ENCODE measurements around the gene MAGI1.

Gene MAGI1

DNA sequence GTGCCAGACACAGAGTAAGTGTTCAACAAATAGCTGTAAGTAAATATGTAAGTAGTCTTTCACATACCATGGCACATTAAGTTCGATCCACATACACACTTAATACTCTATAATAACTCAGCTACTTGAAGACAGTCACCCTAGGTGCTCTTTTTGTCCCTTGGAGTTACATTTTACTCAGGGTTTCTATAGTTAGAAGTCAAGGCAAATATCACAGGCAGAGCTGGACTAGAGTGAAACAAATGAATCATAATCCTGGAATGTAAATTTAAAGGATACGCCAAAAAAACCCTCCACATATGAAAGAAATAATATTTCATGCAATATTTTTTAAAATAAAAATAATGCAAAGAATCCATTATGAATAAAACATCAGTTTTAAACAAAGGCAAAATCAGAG is 461.8 kb downstream of the MAGI1 start:
- no peak overlapping the region for H2AFZ ChIP-seq (ENCODE audit: low read depth, low read length, severe bottlenecking)
- H3K9ac ChIP-seq (ENCODE audit: low read length) = no peak overlapping the region
- no peak overlapping the region for H3K4me2 ChIP-seq (ENCODE audit: low read depth, low read length, poor library complexity, severe bottlenecking)
- no peaks in the 10 kb centered on the region for H3K79me2 ChIP-seq (ENCODE audit: insufficient read depth, low read length)
- H4K20me1 ChIP-seq (ENCODE audit: low read depth, low read length) = no peaks in the 10 kb centered on the region
- no peaks in the 10 kb centered on the region for H3K9me2 ChIP-seq (replicated peaks; ENCODE audit: insufficient read depth, low read length)
- no peaks in the 10 kb centered on the region for H3K9me3 ChIP-seq (ENCODE audit: insufficient read depth, low read length)
- H3K4me3 ChIP-seq (ENCODE audit: insufficient read depth, low read length, poor library complexity, severe bottlenecking) = no peak overlapping the region
- H3K27ac ChIP-seq (ENCODE audit: low read depth, low read length) = no peak overlapping the region
- H3F3A ChIP-seq (ENCODE audit: insufficient read depth) = no peaks in the 10 kb centered on the region
- no peaks in the 10 kb centered on the region for H3K27me3 ChIP-seq (ENCODE audit: low read length)
- no peaks in the 10 kb centered on the region for H3K36me3 ChIP-seq (ENCODE audit: low read length)
- TF ChIP-seq, protein P1, sequence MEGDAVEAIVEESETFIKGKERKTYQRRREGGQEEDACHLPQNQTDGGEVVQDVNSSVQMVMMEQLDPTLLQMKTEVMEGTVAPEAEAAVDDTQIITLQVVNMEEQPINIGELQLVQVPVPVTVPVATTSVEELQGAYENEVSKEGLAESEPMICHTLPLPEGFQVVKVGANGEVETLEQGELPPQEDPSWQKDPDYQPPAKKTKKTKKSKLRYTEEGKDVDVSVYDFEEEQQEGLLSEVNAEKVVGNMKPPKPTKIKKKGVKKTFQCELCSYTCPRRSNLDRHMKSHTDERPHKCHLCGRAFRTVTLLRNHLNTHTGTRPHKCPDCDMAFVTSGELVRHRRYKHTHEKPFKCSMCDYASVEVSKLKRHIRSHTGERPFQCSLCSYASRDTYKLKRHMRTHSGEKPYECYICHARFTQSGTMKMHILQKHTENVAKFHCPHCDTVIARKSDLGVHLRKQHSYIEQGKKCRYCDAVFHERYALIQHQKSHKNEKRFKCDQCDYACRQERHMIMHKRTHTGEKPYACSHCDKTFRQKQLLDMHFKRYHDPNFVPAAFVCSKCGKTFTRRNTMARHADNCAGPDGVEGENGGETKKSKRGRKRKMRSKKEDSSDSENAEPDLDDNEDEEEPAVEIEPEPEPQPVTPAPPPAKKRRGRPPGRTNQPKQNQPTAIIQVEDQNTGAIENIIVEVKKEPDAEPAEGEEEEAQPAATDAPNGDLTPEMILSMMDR (IDR thresholded peaks at IDR 0.05; ENCODE audit: insufficient read depth, low read length, poor library complexity, severe bottlenecking) = no peak
- no peak for TF ChIP-seq EZH2phosphoT487 (conservative IDR thresholded peaks at IDR 0.05; ENCODE audit: low read length)

DNA sequence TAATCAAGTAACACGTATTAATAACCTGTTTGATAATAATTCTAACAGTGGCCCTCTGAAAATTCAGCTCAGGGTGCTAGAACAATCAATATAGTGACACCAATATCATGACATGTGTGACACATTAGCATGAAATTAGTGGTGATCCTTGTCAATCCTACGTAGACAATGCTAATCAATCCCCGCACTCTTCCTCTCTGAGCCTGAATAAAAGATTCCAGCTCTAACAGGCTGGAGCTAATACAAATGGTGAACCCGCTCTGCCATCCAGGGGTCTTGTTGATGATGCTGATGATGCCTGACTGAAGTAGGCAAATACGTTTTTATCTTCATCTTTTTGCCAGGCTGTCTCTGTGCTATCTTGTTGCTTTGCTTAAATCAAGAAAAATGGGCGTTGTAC is 462.5 kb downstream of the MAGI1 start:
- no peaks in the 10 kb centered on the region for H3K36me3 ChIP-seq (ENCODE audit: low read length)
- H3K9me3 ChIP-seq (ENCODE audit: insufficient read depth, low read length) = no peaks in the 10 kb centered on the region
- no peaks in the 10 kb centered on the region for H4K20me1 ChIP-seq (ENCODE audit: low read depth, low read length)
- H3K4me3 ChIP-seq (ENCODE audit: insufficient read depth, low read length, poor library complexity, severe bottlenecking) = no peak overlapping the region
- no peak overlapping the region for H3K9ac ChIP-seq (ENCODE audit: low read length)
- no peaks in the 10 kb centered on the region for H3K9me2 ChIP-seq (replicated peaks; ENCODE audit: insufficient read depth, low read length)
- no peak overlapping the region for H3K4me2 ChIP-seq (ENCODE audit: low read depth, low read length, poor library complexity, severe bottlenecking)
- TF ChIP-seq, protein P1 (IDR thresholded peaks at IDR 0.05; ENCODE audit: insufficient read depth, low read length, poor library complexity, severe bottlenecking) = no peak
- no peak for TF ChIP-seq EZH2phosphoT487 (conservative IDR thresholded peaks at IDR 0.05; ENCODE audit: low read length)
- H2AFZ ChIP-seq (ENCODE audit: low read depth, low read length, severe bottlenecking) = no peak overlapping the region
- H3K27ac ChIP-seq (ENCODE audit: low read depth, low read length) = no peak overlapping the region
- no peaks in the 10 kb centered on the region for H3K27me3 ChIP-seq (ENCODE audit: low read length)
- H3F3A ChIP-seq (ENCODE audit: insufficient read depth) = no peaks in the 10 kb centered on the region
- no peaks in the 10 kb centered on the region for H3K79me2 ChIP-seq (ENCODE audit: insufficient read depth, low read length)

DNA sequence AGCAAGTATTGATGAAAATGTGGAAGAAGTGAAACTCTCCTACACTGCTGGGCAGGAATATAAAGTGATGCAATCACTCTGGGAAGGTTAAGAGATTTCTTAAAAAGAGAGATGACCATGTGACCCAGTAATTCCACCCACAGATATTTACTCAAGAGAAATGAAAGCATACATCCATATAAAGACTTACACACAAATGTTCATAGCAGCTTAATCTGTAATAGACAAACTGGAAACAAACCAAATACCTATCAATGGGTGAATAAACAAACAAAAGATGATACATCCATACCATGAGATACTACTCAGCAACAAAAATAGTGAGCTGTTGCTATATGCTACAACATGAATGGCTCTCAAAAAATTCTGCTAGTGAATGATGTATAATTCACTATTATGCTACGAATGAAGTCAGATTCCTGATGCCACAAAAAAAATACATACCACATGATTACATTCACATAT is 463.3 kb downstream of the MAGI1 start:
- H3K4me2 ChIP-seq (ENCODE audit: low read depth, low read length, poor library complexity, severe bottlenecking) = no peak overlapping the region
- no peaks in the 10 kb centered on the region for H3K9me2 ChIP-seq (replicated peaks; ENCODE audit: insufficient read depth, low read length)
- no peak overlapping the region for H3K27ac ChIP-seq (ENCODE audit: low read depth, low read length)
- H3K79me2 ChIP-seq (ENCODE audit: insufficient read depth, low read length) = no peaks in the 10 kb centered on the region
- no peak overlapping the region for H3K9ac ChIP-seq (ENCODE audit: low read length)
- H4K20me1 ChIP-seq (ENCODE audit: low read depth, low read length) = no peaks in the 10 kb centered on the region
- H3K4me3 ChIP-seq (ENCODE audit: insufficient read depth, low read length, poor library complexity, severe bottlenecking) = no peak overlapping the region
- H3F3A ChIP-seq (ENCODE audit: insufficient read depth) = no peaks in the 10 kb centered on the region
- H2AFZ ChIP-seq (ENCODE audit: low read depth, low read length, severe bottlenecking) = no peak overlapping the region
- no peaks in the 10 kb centered on the region for H3K27me3 ChIP-seq (ENCODE audit: low read length)
- no peaks in the 10 kb centered on the region for H3K36me3 ChIP-seq (ENCODE audit: low read length)
- H3K9me3 ChIP-seq (ENCODE audit: insufficient read depth, low read length) = no peaks in the 10 kb centered on the region
- TF ChIP-seq EZH2phosphoT487 (conservative IDR thresholded peaks at IDR 0.05; ENCODE audit: low read length) = no peak
- TF ChIP-seq, protein P1 (IDR thresholded peaks at IDR 0.05; ENCODE audit: insufficient read depth, low read length, poor library complexity, severe bottlenecking) = no peak
